WTC11 (cell line): ENCODE results near the gene THUMPD3. TPM values are rescaled to one million over a fixed set of nuclear protein-coding genes. Genes with fewer than 3 reads are reported as not detected.

Experiments used
- ATAC-seq: fragments of 200-7000 bp; cut with Tn5 transposase; 2 replicates; pipeline ENCODE4 v1.10.0; 2021; ENCODE audit warnings: mild to moderate bottlenecking, moderate library complexity
- CTCF ChIA-PET: fragments of 300-600 bp; sonication (Branson Sonifier 250); formaldehyde crosslinking; loops from one replicate; lab custom pipeline; 2021; ENCODE audit warnings: antibody characterized with exemption; lab: Charles Lee
- POLR2A ChIA-PET: fragments of 350-600 bp; sonication (Branson Sonifier 250); formaldehyde crosslinking; loops from one replicate; lab custom pipeline; 2021; ENCODE audit warnings: antibody characterized with exemption; lab: Charles Lee
- DNase-seq: peaks from one replicate; pipeline ENCODE4 v3.0.0; 2021; ENCODE audit warnings: low spot score
- H3K27ac Mint-ChIP-seq: 2 replicates; pipeline ENCODE4 v1.8.0; 2021; ENCODE audit warnings: mixed read lengths
- H3K27me3 Mint-ChIP-seq: 2 replicates; pipeline ENCODE4 v1.8.0; 2021; ENCODE audit warnings: low read depth, mild to moderate bottlenecking, moderate library complexity, mixed read lengths
- H3K36me3 Mint-ChIP-seq: 2 replicates; pipeline ENCODE4 v1.8.0; 2021; ENCODE audit warnings: mixed read lengths
- H3K4me1 Mint-ChIP-seq: 2 replicates; pipeline ENCODE4 v1.8.0; 2022; ENCODE audit warnings: mixed read lengths
- H3K4me3 Mint-ChIP-seq: 2 replicates; pipeline ENCODE4 v1.8.0; 2021; ENCODE audit warnings: mild to moderate bottlenecking, moderate library complexity, mixed read lengths
- H3K9me3 Mint-ChIP-seq: 2 replicates; pipeline ENCODE4 v1.8.0; 2021; ENCODE audit warnings: mixed read lengths
- AFF4 ChIP-seq: sonication (generic); formaldehyde crosslinking; IDR thresholded peaks from 2 replicates; pipeline ENCODE4 v1.8.1; 2023; ENCODE audit warnings: mild to moderate bottlenecking, missing genetic modification reagents, borderline replicate concordance
- ATF6 ChIP-seq: sonication (generic); formaldehyde crosslinking; IDR thresholded peaks from 2 replicates; pipeline ENCODE4 v1.8.1; 2023; ENCODE audit warnings: mild to moderate bottlenecking, missing genetic modification reagents
- E2F4 ChIP-seq: sonication (generic); formaldehyde crosslinking; IDR thresholded peaks from 2 replicates; pipeline ENCODE4 v1.8.1; 2022; ENCODE audit warnings: low read depth, mild to moderate bottlenecking, moderate library complexity, missing genetic modification reagents, borderline replicate concordance
- ESRRA ChIP-seq: sonication (generic); formaldehyde crosslinking; IDR thresholded peaks from 2 replicates; pipeline ENCODE4 v1.8.1; 2022; ENCODE audit warnings: mild to moderate bottlenecking, missing genetic modification reagents, borderline replicate concordance
- FOXP1 ChIP-seq: sonication (generic); formaldehyde crosslinking; IDR thresholded peaks from 2 replicates; pipeline ENCODE4 v1.8.0; 2022; ENCODE audit warnings: missing genetic modification reagents, mild to moderate bottlenecking, moderate library complexity, borderline replicate concordance
- HMGA2 ChIP-seq: fragments of 250-450 bp; sonication (Bioruptor Pico); IDR thresholded peaks from 2 replicates; pipeline ENCODE4 v1.4.0; 2021; ENCODE audit warnings: mild to moderate bottlenecking, moderate library complexity
- IRF1 ChIP-seq: sonication (generic); formaldehyde crosslinking; IDR thresholded peaks from 2 replicates; pipeline ENCODE4 v1.8.0; 2023; ENCODE audit warnings: missing genetic modification reagents
- IRF2 ChIP-seq: sonication (generic); formaldehyde crosslinking; IDR thresholded peaks from 2 replicates; pipeline ENCODE4 v1.8.0; 2022; ENCODE audit warnings: low read depth, missing genetic modification reagents, borderline replicate concordance
- JUN ChIP-seq: sonication (generic); formaldehyde crosslinking; IDR thresholded peaks from 2 replicates; pipeline ENCODE4 v1.8.0; 2023; ENCODE audit warnings: mild to moderate bottlenecking, missing genetic modification reagents
- MAX ChIP-seq: sonication (generic); formaldehyde crosslinking; IDR thresholded peaks from 2 replicates; pipeline ENCODE4 v1.8.0; 2022; ENCODE audit warnings: mild to moderate bottlenecking, missing genetic modification reagents
- MLX ChIP-seq: sonication (generic); formaldehyde crosslinking; IDR thresholded peaks from 2 replicates; pipeline ENCODE4 v1.8.1; 2023; ENCODE audit warnings: mild to moderate bottlenecking, missing genetic modification reagents, moderate library complexity
- NR1H2 ChIP-seq: sonication (generic); formaldehyde crosslinking; IDR thresholded peaks from 2 replicates; pipeline ENCODE4 v1.9.0; 2021; ENCODE audit warnings: mild to moderate bottlenecking, moderate library complexity, missing genetic modification reagents
- TEAD4 ChIP-seq: sonication (generic); formaldehyde crosslinking; IDR thresholded peaks from 2 replicates; pipeline ENCODE4 v1.8.0; 2022; ENCODE audit warnings: mild to moderate bottlenecking, missing genetic modification reagents
- USF1 ChIP-seq: sonication (generic); formaldehyde crosslinking; IDR thresholded peaks from 2 replicates; pipeline ENCODE4 v1.8.0; 2022; ENCODE audit warnings: mild to moderate bottlenecking, missing genetic modification reagents
- USF2 ChIP-seq: sonication (generic); formaldehyde crosslinking; IDR thresholded peaks from 2 replicates; pipeline ENCODE4 v1.8.1; 2023; ENCODE audit warnings: mild to moderate bottlenecking, missing genetic modification reagents, moderate library complexity
- ZNF138 ChIP-seq: sonication (generic); formaldehyde crosslinking; conservative IDR thresholded peaks from 2 replicates; pipeline ENCODE4 v1.8.1; 2022; ENCODE audit warnings: mild to moderate bottlenecking, moderate library complexity, missing genetic modification reagents
- ZNF423 ChIP-seq: fragments of 250-450 bp; sonication (Bioruptor Pico); IDR thresholded peaks from 2 replicates; pipeline ENCODE4 v2.1.2; 2022; ENCODE audit warnings: mild to moderate bottlenecking, moderate library complexity
- ZNF425 ChIP-seq: fragments of 250-450 bp; sonication (Bioruptor Pico); conservative IDR thresholded peaks from 2 replicates; pipeline ENCODE4 v1.9.0; 2021; ENCODE audit warnings: mild to moderate bottlenecking
- ZNF512 ChIP-seq: sonication (generic); formaldehyde crosslinking; IDR thresholded peaks from 2 replicates; pipeline ENCODE4 v1.8.1; 2022; ENCODE audit warnings: missing genetic modification reagents, borderline replicate concordance
- total RNA-seq: library from RNA; stranded (reverse); gene quantifications from 3 replicates; pipeline ENCODE4 v1.2.3, GENCODE V29; 2021

THUMPD3 gene
- total RNA-seq, 1 experiment from 2014 or later, result 67.5 TPM

GRCh38 chr3:9362731-9363530, at the start of gene THUMPD3 (continued):
- TF ChIP-seq ATF6 (CRISPR knock-in tag), result 0 out of 2 replicates have a peak, but pooled peaks have one; percentile 74
- TF ChIP-seq HMGA2 (CRISPR knock-in tag), result no peak
- no peak for TF ChIP-seq E2F4 (CRISPR knock-in tag)
- no peak; the same call in 1 of the 2 replicates for TF ChIP-seq USF2
- no peak for TF ChIP-seq ZNF425 (CRISPR knock-in tag)
- no peak for TF ChIP-seq ZNF423 (CRISPR knock-in tag)
- TF ChIP-seq JUN, result no peak
- peak; percentile 94 for TF ChIP-seq FOXP1 (CRISPR knock-in tag)
- TF ChIP-seq IRF1, result peak; percentile 92; the same call in 1 of the 2 replicates
- peak; percentile 88 for TF ChIP-seq ESRRA (CRISPR knock-in tag)
- peak; percentile 97 for TF ChIP-seq MAX
- no peak for TF ChIP-seq ZNF512 (CRISPR knock-in tag)
- peak; percentile 83; the same call in 1 of the 2 replicates for TF ChIP-seq USF1 (CRISPR knock-in tag)

GRCh38 chr3:9314796-9315195, 48.1 kb upstream of the THUMPD3 start:
- CTCF ChIA-PET, result interaction anchor here (1.1 to 7.5 kb wide), 4 partner anchors 12 to 327 kb away, joined by 3 to 39 read pairs (median 7); no protein-coding TSS in a partner anchor
- no peak overlapping the region for H3K27ac Mint-ChIP-seq
- TF ChIP-seq AFF4 (CRISPR knock-in tag), result no peak
- no peak for TF ChIP-seq ZNF138 (CRISPR knock-in tag)
- TF ChIP-seq MLX (CRISPR knock-in tag), result no peak
- TF ChIP-seq TEAD4, result no peak
- no peak for TF ChIP-seq NR1H2
- no peak for TF ChIP-seq IRF2 (CRISPR knock-in tag)
- TF ChIP-seq IRF1, result no peak

More at GRCh38 chr3:9314796-9315195, 48.1 kb upstream of the THUMPD3 start:
- POLR2A ChIA-PET, result no interaction called here
- no peak for DNase-seq
- Mint-ChIP-seq H3K9me3 (no peaks in the 10 kb centered on the region), H3K4me1 (peaks cover 26% of the 10 kb centered on the region), H3K36me3 (no peaks in the 10 kb centered on the region), H3K27me3 (peaks cover 4% of the 10 kb centered on the region; the same call in 1 of the 2 replicates), H3K4me3 (no peak overlapping the region)
- ATAC-seq, result no peak
